Dermis blood vessel endothelial cell (primary cell): ENCODE data around the gene H2AZ2. TPM values are rescaled to one million over a fixed set of nuclear protein-coding genes. Genes with fewer than 3 reads are reported as not detected.
"Not testable (repeated sequence)": the region's sequence is repeated elsewhere in the genome, so short reads cannot be mapped to it uniquely, and the experiment has no call there.

Experiments
- DNase-seq: peaks from one replicate; pipeline ENCODE4 v3.0.0; 2010
- total RNA-seq: library from RNA; depleted of rRNA; stranded (reverse); fragments of >200 nt; gene quantifications from 2 replicates; pipeline ENCODE4 v1.2.3, GENCODE V29; 2014

Gene H2AZ2
- total RNA-seq, 1 donor from 2014 or later, result 158 TPM

DNA sequence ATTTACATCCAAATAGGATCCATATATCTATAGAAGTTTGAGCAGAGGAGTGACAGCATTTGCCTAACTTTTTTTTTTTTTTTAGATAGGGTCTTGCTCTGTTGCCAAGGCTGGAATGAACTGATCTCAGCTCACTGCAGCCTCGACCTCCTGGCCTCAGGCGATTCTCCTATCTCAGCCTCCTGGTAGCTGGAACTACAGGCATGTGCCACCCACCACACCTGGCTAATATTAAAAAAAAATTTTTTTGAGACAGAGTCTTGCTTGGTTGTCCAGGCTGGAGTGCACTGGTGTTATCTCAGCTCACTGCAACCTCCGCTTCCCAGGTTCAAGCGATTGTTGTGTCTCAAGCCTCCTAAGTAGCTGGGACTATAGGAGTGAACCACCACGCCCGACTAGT lies 36.3 kb downstream of the H2AZ2 start:
- DNase-seq, result no peak

DNA sequence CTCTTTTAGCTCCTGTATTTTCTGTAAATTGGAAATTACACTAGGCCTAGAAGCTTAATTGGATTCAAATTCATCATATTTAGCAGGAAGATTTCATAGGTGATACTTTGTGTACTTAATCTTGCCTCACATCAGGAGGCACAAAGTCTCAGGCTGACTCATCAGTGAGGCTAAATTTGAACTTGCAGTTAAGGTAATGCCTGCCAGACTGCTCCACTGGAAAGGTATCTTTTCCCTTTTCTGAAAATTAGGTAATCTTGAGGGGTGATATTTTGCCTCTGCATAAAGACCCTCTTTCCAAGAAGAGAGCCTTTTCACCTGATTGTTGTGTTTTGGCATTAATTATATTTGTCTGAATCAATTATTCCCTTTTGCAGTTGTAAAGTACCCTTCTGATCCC lies 36.8 kb downstream of the H2AZ2 start:
- DNase-seq, result peak; percentile 23

DNA sequence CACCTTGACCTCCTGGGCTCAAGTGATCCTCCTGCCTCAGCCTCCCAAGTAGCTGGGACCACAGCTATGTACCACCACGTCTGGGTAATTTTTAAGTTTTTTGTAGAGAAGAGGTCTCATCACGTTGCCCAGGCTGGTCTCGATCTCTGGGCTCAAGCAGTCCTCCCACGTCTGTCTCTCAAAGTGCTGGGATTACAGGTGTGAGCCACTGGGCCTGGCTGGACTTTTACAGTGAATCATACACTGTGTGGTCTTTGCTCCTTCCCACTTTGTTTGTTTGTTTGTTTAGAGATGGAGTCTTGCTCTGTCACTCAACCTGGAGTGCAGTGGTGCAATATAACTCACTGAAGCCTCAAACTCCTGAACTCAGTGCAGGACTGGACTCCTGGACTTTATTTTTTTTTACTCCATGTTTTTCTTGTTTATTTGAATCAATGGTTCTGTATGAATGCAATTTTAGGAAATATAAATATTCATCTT lies 38.9 kb downstream of the H2AZ2 start:
- no peak for DNase-seq

DNA sequence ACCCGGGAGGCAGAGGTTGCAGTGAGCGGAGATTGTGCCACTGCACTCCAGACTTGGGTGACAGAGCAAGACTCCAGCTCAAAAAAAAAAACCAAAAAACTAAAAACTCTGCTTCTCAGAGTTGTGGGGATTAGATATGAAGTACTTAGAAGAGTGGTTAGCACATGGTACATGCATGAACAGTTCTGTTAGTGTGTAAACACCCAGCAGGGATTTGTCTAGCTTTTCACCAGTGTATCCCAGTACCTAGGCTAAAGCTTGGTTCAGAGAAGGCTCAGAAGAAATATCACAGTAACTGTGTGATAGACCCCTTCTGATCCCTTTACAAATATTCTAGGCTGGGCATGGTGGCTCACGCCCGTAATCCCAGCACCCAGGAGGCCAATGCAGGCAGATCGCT lies 41.9 kb downstream of the H2AZ2 start:
- DNase-seq, result no peak

DNA sequence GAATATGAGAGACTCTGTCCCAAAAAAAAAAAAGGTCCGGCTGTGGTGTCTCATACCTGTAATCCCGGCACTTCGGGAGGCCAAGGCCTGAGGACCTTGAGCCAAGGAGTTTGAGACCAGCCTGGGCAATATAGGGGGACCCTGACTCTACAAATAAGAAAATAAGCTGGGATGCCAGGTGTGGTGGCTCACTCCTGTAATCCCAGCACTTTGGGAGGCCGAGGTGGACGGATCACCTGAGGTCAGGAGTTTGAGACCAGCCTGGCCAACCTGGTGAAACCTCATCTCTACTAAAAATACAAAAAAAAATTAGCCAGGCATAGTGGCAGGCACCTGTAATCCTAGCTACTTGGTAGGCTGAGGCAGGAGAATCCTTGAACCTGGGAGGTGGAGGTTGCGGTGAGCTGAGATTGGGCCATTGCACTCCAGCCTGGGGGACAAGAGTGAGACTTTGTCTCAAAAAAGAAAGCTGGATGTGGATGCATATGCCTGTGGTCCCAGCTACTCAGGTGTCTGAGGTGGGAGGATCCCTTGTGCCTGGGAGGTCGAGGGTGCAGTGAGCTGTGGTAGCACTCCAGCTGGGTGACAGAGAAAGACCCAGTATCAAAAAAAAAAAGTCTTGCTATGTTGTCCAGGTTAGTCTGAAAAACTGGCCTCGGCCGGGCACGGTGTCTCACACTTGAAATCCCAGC lies 43.9 kb downstream of the H2AZ2 start:
- DNase-seq, result not testable (repeated sequence)

DNA sequence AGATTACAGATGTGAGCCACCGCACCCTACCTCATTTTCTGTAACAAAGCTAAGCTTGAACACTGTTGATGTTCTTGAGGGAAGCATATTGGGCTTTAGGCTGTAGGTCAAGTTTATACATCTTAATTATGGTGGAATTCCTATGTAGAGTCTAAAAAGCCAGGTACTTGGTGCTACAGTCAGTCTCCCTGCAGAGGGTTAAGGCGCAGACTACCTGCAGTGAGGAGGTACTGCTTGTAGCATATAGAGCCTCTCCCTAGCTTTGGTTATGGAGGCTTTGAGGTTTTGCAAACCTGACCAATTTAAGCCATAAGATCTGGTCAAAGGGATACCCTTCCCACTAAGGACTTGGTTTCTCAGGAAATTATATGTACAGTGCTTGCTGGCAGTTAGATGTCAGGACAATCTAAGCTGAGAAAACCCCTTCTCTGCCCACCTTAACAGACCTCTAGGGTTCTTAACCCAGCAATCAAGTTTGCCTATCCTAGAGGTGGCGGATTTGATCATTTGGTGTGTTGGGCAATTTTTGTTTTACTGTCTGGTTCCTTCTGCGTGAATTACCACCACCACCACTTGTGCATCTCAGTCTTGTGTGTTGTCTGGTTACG lies 45.4 kb downstream of the H2AZ2 start:
- no peak for DNase-seq

DNA sequence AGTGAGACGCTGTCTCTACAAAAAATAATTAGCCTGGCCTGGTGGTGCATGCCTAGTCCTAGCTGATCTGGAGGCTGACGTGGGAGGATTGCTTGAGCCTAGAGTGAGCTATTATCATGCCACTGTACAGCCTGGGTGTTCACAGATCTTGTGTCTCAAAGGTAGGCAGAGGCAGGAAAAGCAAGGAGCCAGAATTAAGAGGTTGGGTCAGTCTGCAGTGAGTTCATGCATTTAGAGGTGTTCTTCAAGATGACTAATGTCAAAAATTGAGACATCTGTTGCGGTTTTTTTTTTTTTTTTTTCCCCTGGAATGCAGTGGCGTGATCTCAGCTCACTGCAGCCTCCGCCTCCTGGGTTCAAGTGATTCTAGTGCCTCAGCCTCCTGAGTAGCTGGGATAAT lies 46.0 kb downstream of the H2AZ2 start:
- DNase-seq, result no peak

DNA sequence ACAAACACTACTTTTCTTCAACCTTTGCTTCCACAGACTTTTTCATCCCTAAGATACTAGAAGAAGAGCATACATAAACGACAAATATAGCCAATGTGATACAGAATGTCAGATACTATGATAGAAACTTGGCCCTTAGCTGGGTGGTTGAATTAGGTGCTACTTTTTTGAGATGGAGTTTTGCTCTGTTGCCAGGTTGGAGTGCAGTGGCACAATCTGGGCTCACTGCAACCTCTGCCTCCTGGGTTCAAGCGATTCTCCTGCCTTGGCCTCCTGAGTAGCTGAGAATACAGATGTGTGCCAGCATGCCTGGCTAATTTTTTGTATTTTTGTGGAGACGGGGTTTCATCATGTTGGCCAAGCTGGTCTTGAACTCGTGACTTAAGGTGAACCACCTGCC lies 47.9 kb downstream of the H2AZ2 start:
- DNase-seq, result no peak

DNA sequence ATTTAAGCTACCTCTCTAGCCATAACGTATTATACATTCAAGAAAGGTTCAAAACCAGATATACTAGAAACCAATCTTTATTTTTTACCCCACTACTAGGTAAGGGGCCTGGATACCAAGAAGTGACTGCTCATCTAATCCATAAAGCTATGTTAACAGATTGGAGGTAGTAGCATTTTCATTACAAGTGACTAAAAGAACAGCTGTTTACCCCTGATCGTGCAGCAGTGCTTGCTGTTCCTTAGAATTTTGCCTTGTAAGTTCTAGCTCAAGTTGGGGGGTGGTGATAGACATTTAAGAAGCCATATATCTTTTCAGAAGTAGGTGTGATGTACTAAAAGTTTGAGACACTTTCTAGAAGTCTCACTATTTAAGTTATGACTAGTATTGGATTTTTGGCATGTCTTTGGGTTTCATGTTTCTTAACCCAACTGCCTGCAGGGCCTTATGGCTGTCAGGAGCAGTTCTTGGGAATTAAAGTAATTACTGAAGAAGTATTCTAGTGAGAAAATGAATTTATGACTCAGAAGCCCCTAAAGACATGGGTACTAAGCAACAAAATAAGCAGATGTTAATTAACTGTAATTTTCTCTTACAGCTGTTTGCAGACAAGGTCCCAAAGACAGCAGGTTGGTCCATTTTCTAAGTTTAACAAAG lies 49.1 kb downstream of the H2AZ2 start:
- DNase-seq, result no peak

DNA sequence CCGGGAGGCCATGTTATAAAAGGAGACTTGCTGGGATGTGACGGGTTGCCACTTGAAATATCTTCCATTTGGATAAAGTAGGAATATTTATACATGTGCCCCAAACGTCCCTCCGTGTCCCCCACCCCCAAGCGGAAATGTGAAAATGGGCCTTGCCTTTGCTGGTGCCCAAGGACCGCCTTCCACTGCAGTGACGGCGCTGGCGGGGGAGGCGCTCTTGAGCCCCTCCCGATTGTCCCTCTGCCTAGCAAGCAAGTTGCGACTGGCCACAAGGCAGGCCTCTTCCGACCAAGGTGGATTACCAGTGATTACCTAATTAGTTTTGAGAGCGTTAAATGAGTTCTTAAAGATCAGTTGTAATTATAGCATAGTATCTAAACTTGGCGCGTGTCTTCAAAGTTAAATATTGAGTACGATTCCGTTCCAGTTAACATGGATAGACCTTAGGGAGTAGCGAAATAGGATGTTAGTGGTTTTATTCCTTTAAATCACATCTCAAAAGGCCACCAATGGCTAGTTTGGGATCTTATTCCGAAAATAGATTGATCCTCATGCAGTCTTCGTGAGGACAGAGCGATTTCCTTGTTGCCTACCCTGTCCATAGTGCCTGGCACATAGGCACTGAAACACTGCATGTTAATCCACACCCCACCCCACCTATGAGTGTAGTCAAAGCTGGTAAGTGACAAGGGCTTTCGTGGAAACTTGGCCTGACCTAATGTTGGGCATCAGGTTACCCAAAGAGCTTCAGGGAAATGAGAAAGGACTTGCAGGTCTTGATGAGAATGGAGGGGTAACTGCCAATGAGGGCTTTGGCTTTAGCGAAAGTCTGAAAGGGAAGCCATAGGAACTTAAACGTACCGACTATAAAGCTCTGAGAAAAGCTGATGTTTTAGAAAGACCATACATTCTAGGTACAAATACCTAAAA lies 50.3 kb downstream of the H2AZ2 start:
- peak; percentile 93 for DNase-seq

DNA sequence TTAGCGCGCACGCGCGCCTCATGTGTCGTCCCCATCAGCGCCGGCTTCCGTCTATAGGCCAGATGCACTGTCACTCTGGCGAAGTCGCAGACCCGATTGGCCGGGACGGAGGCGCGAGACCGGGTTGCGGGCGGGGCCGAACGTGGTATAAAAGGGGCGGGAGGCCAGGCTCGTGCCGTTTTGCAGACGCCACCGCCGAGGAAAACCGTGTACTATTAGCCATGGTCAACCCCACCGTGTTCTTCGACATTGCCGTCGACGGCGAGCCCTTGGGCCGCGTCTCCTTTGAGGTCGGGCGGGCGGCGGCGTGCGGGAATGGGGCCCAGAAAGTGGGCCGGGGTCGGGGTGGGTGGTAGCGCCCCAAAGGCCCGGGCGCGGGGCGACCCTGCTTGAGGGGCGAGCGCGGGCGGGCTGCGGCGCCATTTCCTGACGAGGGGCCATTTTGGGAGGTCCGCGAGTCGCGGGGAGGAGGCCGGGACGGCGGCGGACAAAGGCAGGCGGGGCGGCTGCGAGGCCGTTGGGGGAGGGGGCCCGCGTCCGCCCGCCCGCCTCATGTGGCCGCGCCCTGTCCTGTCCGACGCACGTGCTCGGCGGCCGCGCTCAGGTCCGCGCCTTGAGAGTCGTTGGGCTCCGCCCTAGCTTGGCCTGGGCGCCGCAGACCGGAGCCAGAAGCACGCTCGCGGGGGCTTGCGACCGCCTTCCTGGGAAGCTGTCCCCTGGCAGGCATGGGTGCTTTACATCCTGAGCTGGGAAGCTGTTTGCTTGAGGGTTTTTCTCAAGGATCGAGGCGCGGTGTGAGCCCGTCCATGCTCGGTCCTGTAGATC lies 51.2 kb downstream of the H2AZ2 start, which contains the start of gene PPIA:
Gene PPIA (plus strand): TSS at position 178 of the 825 bp plus-strand sequence. CDS start 44 bp downstream, at position 222.
- DNase-seq, result peak; percentile 99

DNA sequence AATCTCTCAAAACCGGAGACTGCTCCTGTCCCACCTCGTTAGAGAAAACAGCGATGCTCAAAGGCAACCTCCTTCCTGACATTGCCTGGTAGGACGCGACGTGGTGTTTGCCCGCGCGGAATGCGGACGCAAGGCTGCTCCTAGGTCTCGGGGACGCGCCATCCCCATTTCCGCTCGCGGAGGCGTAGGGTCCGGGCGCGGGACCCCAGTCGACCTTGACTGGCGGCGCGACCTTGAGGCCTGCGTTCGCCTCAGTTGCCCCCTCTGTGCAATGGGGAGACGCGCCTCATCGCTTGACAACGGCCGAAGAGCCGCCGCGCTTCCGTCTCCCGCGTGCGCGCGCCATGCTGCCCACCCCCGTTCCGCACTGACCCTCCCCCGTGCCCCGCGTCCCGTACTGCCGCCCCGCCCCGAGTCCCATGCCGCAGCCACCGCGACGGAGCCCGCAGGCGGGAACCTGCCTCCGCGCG lies 51.8 kb downstream of the H2AZ2 start:
- peak; percentile 58 for DNase-seq

DNA sequence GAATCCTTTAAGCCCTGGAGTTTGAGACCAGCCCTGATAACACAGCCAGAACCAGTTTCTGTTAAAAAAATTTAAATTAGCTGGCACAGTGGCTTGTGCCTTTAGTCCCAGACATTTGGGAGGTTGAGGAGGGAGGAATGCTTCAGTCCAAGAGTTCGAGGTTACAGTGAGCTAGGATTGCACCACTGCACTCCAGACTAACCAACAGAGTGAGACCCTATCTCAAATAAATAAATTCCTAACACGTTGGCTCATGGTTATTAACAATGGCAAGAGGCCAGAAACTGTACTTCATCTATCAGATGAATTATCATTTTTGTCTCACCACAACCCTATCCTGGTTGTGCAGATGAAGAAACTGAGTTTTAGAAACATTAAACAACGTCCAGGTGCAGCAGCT lies 53.6 kb downstream of the H2AZ2 start:
- DNase-seq, result no peak

DNA sequence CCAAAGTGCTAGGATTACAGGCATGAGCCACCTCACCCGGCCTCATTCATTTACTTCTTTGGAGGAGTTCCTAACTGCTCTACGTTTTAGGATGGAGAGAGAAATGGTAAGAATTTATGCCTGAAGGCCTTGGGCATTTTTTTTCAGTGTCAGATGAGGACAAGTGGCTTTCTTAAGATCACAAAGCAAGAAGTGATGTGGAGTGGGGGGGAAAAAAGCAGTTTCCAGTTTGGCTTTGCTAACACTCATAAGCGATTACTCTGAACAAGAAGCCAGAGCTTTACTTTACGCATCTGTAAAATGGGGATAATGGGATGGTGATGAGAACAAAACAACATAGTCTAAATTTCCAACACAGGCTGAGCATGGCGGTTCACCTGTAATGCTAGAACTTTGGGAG lies 54.0 kb downstream of the H2AZ2 start:
- no peak for DNase-seq

DNA sequence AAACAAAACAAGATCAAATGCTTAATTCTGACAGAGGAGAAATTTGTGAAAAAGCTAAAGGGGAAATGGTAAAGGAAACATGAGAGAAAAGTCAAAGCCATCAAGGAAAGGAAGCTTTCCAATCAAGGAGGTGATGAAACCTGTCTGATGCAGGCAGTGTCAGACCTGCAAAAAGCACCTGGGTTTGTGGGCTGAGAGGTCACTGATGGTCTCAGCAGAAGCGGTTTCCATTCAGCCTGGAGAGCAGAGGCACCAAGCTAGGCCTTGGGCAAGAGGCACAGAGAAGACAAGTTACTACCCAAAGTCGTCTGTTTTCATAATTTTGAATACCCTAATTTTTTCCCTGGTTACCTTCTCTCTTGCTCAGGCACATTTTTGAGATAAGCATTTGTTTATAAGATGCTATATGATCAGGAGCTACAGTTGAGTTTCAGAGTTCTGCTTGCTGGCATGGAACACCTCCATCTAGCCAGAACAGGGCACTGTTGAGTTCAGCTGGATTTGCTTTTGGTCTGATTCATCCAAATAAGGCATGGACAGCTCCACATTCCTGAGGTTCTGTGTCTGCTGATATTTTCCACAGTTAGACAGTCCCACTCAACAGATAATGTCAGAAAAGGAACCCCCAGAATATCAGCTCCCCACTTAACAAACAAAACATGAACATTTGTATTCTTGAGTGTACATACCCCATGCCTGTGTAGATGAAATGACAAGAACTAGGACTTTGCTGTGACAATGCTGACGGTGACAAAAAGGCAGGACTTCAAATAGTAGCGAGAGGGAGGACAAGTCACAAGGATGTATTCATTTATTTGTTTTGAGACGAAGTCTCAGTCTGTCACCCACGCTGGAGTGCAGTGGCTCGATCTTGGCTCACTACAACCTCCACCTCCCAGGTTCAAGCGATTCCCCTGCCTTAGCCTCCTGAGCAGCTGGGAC lies 56.3 kb downstream of the H2AZ2 start:
- DNase-seq, result no peak

DNA sequence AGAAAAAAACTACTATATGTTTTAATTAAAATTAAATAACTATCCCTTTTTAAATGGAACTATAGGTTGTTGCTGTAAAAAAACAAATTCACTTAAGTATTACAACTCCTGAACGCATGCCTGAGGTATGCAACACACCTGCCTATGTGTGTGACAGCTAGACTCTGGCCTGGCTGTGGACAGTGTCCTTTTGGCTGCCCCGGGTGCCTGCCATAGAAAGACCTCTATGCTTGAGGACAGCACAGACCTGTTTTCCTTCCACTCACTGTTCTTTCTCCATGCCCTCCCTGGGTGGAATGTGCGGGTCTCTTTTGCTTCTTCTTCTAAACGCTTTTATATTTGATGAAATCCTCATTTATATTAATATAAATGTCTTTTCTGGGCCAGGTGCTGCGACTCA lies 57.9 kb downstream of the H2AZ2 start:
- no peak for DNase-seq

DNA sequence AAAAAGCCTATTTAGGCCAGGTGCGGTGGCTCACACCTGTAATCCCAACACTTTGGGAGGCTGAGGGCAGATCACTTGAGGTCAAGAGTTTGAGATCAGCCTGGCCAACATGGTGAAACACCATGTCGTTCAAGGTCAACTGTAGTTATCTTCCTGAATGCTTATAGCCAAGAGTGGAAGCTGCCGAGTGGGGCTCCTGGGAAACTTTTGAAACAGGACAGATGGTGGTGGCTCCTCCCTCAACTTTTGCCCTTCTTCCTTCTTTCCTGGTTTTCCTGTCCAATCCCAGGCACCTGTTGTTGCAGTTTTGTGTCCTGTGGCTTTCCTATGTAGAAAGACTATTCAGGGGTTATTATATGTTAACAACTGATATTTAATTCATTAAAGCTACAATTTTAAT lies 60.1 kb downstream of the H2AZ2 start:
- no peak for DNase-seq

DNA sequence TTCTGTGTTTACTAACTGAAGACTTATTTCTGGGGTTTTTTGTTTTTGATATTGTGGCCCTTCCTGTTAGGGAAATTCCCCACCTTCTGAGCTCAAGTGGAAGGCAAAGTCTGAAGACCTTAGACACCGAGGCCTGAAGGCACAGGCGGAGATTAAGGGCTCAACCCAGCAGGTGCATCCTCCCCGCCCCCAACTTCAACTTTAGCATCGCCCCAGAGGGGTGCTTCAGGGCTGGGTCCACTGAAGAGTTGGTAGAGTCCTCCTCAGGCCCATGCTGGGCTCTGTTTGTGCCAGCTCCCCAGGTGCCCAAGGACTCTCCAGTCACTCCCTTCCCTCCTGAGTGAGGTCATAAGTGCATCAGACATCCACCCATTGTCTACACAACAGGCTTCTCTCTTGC lies 60.8 kb downstream of the H2AZ2 start:
- DNase-seq, result no peak

DNA sequence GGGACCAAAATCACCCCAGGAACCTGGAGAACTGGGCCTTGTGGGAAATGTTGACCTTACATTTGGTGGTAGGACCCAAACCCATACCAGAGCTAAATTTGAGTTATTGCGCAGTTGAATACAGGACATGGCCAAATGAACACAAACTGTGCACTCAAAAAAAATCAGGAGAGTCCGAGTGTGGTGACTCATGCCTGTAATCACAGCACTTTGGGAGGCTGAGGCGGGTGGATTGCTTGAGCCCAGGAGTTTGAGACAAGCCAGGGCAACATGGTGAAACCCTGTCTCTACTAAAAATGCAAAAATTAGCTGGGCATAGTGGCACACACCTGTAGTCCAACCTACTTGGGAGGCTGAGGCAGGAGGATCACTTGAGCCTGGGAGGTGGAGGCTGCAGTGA lies 62.7 kb downstream of the H2AZ2 start:
- not testable (repeated sequence) for DNase-seq

DNA sequence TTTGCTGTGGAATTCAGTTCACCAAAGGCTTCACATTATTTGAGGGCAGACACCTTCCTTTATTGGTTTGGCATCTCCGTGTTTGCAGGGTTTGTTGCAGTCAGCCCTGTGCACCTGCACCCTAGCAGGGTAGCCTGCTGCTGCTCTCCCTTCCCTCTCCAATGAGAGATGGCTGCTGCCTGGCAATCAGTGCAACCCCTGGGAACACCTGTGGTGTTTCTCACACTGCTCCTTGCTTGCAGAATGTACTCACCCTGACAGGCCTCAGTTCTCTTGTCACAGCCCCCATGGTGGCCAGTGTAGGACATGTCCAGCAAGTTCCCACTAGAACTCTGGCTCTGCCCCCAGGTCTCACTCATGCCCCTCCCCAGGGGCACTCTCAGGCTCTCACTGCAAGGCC lies 63.5 kb downstream of the H2AZ2 start:
- DNase-seq, result no peak

DNA sequence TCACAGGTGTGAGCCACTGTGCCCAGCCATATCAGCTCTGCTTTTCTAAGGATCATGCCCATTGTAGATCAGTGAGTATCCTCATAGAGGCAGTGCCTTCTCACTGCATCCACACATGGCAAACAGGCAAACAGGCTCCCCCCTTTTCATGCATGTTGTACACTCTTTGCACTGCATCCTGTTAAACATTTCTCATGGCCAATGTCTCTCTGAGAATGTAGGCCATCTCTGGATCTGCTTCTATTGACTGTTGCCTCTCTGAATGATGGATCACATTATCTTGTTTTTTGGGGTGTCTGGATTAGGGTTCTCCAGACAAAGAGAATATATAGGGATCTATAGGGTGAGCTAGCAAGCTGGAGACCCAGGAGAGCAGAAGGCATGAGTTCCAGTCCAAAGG lies 64.5 kb downstream of the H2AZ2 start:
- DNase-seq, result no peak
